Activated CD4-positive, alpha-beta T cell treated with anti-CD3 and anti-CD28 coated beads for 1 hour (primary cell): ENCODE data around the gene SCN2A.

Experiments
- DNase-seq: peaks from one replicate; pipeline ENCODE4 v3.0.0-alpha.2; 2020

SCN2A gene

GRCh38 chr2:165239230-165239629 lies at the start of gene SCN2A:
SCN2A (plus strand) TSS chr2:165239414; CDS start chr2:165295824, 56,410 bp downstream.
- no peak for DNase-seq

- no peak for DNase-seq
Measured at GRCh38 chr2:165191096-165191728, 48.0 kb upstream of the SCN2A start.

- DNase-seq, result no peak
Measured at GRCh38 chr2:165192729-165193128, 46.5 kb upstream of the SCN2A start.

DNA sequence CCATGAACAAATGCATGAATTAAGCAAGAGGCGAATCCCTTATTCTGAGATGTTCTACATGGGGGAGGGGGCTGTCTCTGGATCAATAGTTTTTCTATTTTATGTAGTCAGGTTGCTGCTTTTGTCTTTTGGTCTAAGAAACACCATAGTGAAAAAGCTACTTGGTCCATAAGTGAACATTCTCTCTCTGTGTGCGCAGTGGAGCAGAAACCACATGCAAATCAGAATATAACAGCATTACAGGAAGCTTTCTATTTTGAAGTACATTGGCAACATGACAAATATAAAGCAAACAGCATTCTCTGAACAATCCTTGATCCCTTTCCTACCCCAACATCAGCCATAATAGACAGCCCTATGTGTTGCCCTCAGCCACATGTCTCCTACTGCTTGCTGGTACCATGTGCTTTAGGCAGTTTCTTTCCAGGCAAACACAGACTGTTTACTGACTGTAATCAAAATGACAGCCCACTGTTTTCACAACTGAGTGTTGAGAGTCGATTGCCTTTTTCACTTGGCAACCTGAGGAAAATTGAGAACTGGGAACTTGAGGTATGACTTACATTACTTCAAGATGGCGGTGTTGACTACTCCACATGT lies 45.9 kb upstream of the SCN2A start:
- DNase-seq, result no peak

DNA sequence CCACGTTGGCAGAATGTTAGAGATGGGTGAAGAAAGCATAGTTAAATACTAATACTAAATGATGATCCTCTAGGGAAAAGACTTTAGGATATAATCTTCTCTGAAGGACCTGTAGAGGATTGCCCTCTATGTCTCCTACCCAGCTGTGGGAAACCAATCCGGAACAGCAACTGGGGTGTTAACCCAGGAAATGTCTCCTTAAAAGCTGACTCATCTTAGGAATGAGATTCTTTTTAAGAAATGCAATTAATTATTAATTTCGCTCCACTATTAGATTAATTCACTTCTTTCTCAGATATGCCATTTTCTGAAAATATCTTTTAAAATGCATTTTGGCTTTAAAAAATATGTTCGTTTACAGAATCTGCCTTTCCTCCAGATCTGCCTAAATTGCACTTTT lies 42.8 kb upstream of the SCN2A start:
- no peak for DNase-seq

DNA sequence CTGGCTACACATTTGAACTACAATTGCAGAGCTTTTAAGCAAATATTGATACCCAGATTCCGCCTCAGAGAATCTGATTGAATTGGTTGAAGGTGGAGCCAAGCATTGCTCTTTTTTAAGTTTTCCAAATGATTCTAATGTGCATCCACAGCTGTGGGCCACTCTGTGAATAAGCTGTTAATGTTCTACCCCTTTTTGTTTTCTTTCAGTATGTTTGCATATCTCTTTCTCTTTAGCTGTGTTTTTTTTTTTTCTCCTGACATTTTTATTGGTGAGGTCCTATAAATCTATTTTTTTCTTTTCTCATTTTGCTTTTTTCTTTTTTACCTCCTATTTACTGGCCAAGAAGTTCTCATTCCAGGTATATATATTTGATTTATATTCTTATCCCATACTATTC lies 41.9 kb upstream of the SCN2A start:
- no peak for DNase-seq

GRCh38 chr2:165198181-165198580 lies 41.0 kb upstream of the SCN2A start:
- no peak for DNase-seq

GRCh38 chr2:165202239-165202638 lies 37.0 kb upstream of the SCN2A start:
- no peak for DNase-seq

DNA sequence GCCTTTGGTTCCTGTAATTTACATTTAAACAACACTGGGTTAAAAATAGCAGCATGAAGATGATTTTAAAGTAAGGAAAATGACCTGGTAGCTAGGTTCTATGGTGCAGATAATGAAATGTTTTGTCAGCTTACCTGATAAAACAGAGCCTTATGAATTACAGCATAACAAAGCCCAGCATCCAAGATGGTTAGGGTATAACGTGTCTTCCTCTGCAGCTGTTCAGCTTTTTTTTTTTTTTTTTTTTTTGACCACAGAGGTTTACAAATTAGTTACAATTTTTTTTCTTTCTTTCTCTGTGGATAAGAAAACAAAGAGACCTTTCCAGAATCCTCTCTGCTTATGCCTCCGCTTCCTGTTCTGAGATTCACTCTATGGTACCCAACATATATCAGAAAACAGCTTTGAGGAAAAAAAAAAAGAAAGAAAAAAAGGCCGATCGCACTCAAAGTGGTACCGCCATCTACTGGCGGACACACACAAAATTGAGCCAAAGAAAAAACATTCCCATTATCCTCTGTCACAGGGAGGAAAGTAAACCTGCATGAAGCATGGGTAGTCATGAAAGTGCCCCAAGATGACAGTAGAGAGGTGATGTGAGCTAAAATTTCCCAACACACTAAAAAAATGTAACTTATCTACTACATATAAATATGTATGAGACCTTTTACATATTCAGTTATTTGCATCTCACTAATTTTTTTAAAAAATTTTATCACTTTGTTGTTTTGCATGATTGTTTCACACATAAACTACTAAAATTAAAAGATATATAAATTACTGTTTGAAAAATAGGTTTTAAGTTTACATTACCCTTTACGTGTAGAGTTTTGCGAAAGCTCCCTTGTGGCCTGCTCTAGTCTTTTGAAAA lies 35.3 kb upstream of the SCN2A start, which contains the start of gene SCN3A:
Gene SCN3A, minus strand, starts transcription at position 362 of the 871 bp plus-strand sequence. CDS start 27,656 bp downstream, outside the sequence.
- no peak for DNase-seq

GRCh38 chr2:165205865-165206264 lies 33.3 kb upstream of the SCN2A start:
- no peak for DNase-seq

DNA sequence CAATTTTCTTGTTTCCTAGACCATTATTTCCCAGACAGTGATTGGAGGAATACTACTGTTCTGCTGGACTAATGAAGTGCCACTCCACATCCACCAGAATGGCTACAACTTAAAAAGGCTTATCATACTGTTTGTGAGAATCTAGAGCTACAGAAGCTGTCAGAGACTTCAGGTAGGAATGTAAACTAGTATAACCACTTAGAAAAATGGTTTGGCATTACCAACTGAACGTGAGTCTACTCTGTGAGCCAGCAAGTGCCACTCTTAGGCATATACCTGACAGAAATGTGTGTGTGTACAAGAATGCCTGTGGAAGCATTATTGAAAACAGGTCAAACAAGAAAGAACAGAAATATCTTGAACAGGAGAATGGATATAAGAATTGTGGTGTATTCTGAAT lies 31.1 kb upstream of the SCN2A start:
- DNase-seq, result no peak

DNA sequence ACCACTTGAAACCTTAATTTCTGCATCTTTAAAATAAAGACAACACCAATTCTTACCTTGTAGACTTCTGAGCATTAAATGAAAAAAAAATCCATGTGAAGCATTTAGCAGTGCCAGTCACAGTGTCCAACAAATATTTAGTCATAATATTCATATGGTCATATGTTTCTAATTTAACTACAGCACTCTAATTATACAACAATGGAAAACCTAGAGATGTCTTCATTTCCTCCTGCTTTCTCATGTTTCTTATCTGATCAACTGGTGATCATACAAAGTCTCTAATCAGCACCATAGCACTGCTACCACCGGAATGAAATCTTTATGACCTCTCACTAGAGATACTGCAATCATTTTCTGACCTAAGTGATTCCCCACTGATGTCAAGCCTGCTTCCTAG lies 25.1 kb upstream of the SCN2A start:
- DNase-seq, result no peak

DNA sequence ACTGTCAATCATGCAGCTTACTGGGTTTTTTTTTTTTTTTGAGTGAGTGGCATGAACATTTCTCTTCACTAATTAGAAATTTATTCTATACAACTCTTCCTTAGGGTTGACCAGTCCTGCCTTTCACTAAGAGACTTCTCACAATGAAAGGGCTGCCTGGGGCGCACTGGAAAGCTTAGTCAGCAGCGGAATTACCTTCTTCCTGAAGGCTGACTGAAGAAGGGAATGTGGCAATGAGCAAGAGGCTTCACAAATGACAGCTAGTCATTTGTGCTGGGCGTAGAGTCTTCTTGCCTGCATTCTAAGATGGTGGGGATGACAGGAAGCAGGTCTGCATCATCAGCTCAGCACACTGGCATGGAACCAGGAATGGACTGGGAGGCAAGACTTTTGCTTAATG lies 19.7 kb upstream of the SCN2A start:
- no peak for DNase-seq

DNA sequence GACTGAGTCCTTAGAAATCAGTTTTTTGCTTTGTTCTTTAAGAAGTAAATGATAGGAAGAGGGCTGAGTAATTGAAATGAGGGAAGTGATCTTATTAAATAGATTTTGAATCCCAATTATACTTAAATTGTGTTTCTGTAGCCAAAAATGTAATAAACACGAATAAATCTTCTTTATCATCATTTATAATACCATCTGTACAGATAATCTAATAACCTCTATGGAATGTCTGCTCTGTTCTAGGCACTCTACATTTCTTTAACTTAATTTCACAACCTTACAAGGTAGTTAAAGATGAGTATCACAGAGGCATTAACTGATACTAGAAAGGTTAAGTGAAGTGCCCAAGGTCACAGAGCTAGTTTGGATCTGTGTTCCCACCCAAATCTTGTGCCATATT lies 14.3 kb upstream of the SCN2A start:
- no peak for DNase-seq

GRCh38 chr2:165227571-165227970 lies 11.6 kb upstream of the SCN2A start:
- no peak for DNase-seq

DNA sequence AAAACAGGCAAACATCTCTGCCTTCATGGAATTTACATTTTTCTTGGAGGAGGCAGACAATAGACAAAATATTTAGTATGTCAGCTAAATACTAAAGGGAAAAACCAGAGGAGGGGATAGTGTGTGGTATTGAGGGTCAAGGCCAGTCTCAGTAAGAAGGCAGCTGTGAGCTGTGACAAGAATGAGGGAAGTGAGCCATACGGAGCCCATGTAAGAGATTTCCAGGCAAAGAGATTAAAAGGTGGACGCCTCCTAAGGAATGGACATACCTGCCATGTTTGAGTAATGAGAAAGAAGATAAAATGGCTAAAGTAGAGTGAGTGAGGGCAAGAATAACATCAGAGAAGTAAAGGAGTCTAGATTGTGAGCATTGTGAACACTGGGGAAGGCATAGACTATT lies 2.2 kb upstream of the SCN2A start:
- DNase-seq, result no peak

GRCh38 chr2:165238295-165238694 lies 919 bp upstream of the SCN2A start:
- DNase-seq, result no peak

GRCh38 chr2:165239856-165240515 lies 772 bp downstream of the SCN2A start:
- no peak for DNase-seq

- DNase-seq, result no peak
Measured at GRCh38 chr2:165240916-165241315, 1.7 kb downstream of the SCN2A start.

DNA sequence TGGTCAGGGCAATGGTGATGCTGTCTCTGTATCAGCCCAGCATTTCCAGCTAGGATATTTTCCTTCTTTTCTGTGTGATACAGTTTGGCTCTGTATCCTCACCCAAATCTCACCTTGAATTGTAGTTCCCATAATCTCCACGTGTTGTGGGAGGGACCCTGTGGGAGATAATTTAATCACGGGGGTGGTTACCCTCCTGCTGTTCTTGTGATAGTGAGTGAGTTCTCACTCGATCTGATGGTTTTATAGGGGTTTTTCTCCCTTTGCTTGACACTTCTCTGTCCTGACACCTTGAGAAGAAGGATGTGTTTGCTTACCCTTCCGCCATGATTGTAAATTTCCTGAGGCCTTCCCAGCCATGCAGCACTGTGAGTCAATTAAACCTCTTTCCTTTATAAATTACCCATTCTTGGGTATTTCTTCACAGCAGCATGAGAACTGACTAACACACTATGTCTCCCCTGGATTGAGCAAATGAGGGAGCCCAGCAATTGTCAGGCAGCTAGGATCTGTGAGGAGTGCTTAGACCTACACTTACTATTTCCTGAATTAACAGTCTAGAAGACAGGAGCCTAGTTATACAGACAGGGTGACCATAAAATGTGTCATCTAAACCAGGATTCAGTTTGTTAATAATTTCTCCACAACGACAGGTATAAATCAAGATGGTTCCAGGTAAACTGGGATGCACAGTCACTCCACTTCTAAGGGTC lies 6.0 kb downstream of the SCN2A start:
- DNase-seq, result no peak

DNA sequence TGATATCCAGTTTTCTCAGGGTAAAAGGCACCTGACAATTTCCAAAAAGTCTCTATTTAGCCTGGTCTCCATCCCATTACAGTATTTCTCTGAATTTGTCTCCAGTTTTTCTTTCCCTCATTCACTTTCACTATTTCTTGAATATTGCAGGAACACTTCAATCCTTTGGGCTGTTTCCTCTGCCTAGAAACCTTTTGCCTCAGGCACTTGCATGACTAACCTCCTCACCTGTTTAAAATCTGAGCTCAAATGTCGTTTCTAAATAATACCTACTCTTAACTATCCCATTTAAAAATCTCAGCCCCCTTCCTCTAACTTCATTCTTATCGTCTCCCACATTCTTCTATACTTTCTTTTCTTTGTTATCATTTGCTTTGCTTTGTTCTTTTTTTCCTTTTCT lies 9.0 kb downstream of the SCN2A start:
- DNase-seq, result no peak

GRCh38 chr2:165251366-165251765 lies 12.2 kb downstream of the SCN2A start:
- no peak for DNase-seq

DNA sequence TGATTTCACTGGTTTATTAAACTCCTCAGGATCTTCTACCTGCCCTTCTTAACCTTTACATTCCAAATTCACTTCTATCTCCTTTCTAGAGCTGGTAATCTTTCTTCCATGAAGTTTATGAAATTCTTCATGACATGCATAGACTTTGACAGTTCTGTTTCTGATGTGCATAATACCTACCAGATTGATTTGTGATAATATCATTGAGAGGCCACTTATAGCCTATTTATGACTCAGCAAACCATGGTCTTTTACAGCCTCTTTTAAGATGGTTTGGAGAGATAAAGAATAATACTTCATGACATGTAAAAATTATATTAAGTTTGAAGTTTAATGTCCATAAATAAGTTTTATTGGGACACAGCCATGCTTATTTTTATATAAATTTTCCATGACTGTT lies 14.0 kb downstream of the SCN2A start:
- no peak for DNase-seq
